Liver (tissue), 3 donors: ENCODE data around the gene CD226.

ENCODE experiments used
- EGR1 ChIP-seq, 2 donors: IDR thresholded peaks; 2 replicates each; pipeline ENCODE4 v1.6.1; 2016 to 2018; ENCODE audit warnings: antibody characterized with exemption in 2 of 2, low read depth in 2 of 2
- FOXA1 ChIP-seq: IDR thresholded peaks from 2 replicates; pipeline ENCODE4 v1.6.1; 2016; ENCODE audit warnings: antibody characterized with exemption
- GABPA ChIP-seq, 2 donors: IDR thresholded peaks in 1 of 2; conservative IDR thresholded peaks in 1 of 2; 2 replicates each; pipeline ENCODE4 v1.6.1; 2016; ENCODE audit warnings: antibody characterized with exemption in 2 of 2, mild to moderate bottlenecking in 1 of 2, moderate library complexity in 1 of 2
- HNF4G ChIP-seq: IDR thresholded peaks from 2 replicates; pipeline ENCODE4 v1.6.1; 2016; ENCODE audit warnings: antibody characterized with exemption
- JUND ChIP-seq, 2 donors: IDR thresholded peaks; 2 replicates each; pipeline ENCODE4 v1.6.1; 2016; ENCODE audit warnings: antibody characterized with exemption in 2 of 2
- TF ChIP-seq, protein P1 (sequence below): fragments of 150-350 bp; IDR thresholded peaks from 2 replicates; pipeline ENCODE4 v1.5.1; 2017; ENCODE audit warnings: improper control_type of control experiment, low read depth, low read length; ENCODE audit not compliant: missing input control
- TF ChIP-seq, protein P2 (sequence below): IDR thresholded peaks from 2 replicates; pipeline ENCODE4 v1.6.1; 2016; ENCODE audit warnings: antibody characterized with exemption, mild to moderate bottlenecking
- TF ChIP-seq, protein P3 (sequence below): IDR thresholded peaks from 2 replicates; pipeline ENCODE4 v1.6.1; 2016; ENCODE audit warnings: antibody characterized with exemption
- donor health status: healthy.
- donor health status: healthy.

GRCh38 chr18:69953191-69953590 is 5.5 kb upstream of the CD226 start:
- TF ChIP-seq GABPA (IDR thresholded peaks at IDR 0.05 in 1 of 2, conservative IDR thresholded peaks at IDR 0.05 in 1 of 2) (no peak), FOXA1 (no peak), EGR1 (IDR thresholded peaks at IDR 0.05; ENCODE audit: low read depth in 2 of 2) (no peak), JUND (IDR thresholded peaks at IDR 0.05) (no peak), HNF4G (no peak)
- TF ChIP-seq, protein P1, sequence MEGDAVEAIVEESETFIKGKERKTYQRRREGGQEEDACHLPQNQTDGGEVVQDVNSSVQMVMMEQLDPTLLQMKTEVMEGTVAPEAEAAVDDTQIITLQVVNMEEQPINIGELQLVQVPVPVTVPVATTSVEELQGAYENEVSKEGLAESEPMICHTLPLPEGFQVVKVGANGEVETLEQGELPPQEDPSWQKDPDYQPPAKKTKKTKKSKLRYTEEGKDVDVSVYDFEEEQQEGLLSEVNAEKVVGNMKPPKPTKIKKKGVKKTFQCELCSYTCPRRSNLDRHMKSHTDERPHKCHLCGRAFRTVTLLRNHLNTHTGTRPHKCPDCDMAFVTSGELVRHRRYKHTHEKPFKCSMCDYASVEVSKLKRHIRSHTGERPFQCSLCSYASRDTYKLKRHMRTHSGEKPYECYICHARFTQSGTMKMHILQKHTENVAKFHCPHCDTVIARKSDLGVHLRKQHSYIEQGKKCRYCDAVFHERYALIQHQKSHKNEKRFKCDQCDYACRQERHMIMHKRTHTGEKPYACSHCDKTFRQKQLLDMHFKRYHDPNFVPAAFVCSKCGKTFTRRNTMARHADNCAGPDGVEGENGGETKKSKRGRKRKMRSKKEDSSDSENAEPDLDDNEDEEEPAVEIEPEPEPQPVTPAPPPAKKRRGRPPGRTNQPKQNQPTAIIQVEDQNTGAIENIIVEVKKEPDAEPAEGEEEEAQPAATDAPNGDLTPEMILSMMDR = no peak
- TF ChIP-seq, protein P2, sequence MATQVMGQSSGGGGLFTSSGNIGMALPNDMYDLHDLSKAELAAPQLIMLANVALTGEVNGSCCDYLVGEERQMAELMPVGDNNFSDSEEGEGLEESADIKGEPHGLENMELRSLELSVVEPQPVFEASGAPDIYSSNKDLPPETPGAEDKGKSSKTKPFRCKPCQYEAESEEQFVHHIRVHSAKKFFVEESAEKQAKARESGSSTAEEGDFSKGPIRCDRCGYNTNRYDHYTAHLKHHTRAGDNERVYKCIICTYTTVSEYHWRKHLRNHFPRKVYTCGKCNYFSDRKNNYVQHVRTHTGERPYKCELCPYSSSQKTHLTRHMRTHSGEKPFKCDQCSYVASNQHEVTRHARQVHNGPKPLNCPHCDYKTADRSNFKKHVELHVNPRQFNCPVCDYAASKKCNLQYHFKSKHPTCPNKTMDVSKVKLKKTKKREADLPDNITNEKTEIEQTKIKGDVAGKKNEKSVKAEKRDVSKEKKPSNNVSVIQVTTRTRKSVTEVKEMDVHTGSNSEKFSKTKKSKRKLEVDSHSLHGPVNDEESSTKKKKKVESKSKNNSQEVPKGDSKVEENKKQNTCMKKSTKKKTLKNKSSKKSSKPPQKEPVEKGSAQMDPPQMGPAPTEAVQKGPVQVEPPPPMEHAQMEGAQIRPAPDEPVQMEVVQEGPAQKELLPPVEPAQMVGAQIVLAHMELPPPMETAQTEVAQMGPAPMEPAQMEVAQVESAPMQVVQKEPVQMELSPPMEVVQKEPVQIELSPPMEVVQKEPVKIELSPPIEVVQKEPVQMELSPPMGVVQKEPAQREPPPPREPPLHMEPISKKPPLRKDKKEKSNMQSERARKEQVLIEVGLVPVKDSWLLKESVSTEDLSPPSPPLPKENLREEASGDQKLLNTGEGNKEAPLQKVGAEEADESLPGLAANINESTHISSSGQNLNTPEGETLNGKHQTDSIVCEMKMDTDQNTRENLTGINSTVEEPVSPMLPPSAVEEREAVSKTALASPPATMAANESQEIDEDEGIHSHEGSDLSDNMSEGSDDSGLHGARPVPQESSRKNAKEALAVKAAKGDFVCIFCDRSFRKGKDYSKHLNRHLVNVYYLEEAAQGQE = no peak
- TF ChIP-seq, protein P3, sequence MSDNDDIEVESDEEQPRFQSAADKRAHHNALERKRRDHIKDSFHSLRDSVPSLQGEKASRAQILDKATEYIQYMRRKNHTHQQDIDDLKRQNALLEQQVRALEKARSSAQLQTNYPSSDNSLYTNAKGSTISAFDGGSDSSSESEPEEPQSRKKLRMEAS = no peak
